ENCODE measurements around the gene SLC35F3.

The SLC35F3 gene

DNA sequence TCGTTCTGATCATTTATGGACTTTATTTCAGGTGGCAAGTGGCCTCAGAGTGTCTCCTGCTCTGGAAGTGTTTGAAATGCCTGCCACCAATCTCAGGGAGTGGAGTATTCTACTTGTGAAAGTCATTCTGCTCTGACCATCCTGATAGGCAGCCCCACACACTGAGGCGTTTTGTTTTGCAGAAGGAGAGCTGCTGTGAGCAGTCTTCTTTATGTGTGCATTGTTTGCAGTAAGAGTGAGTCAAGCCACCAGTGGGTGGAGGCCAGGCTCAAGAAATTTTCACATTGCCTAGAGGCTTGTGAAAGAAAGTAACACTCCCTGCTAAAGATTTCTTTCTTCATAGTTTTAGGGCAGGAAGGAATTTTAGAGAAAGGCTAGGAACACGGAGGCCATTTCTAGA lies 204.4 kb downstream of the SLC35F3 start:
- no peak overlapping the region for H3K27ac ChIP-seq
- H3K4me1 ChIP-seq (ENCODE audit: control insufficient read depth in 1 of 2, insufficient read depth in 1 of 2, low read depth in 1 of 2, low read length in 1 of 2): no peaks in the 10 kb centered on the region
- TF ChIP-seq, protein P1, sequence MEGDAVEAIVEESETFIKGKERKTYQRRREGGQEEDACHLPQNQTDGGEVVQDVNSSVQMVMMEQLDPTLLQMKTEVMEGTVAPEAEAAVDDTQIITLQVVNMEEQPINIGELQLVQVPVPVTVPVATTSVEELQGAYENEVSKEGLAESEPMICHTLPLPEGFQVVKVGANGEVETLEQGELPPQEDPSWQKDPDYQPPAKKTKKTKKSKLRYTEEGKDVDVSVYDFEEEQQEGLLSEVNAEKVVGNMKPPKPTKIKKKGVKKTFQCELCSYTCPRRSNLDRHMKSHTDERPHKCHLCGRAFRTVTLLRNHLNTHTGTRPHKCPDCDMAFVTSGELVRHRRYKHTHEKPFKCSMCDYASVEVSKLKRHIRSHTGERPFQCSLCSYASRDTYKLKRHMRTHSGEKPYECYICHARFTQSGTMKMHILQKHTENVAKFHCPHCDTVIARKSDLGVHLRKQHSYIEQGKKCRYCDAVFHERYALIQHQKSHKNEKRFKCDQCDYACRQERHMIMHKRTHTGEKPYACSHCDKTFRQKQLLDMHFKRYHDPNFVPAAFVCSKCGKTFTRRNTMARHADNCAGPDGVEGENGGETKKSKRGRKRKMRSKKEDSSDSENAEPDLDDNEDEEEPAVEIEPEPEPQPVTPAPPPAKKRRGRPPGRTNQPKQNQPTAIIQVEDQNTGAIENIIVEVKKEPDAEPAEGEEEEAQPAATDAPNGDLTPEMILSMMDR (IDR thresholded peaks at IDR 0.05): no peak
- H3K4me3 ChIP-seq (ENCODE audit: low read depth in 1 of 2, low read length in 1 of 2): no peak overlapping the region
- no peaks in the 10 kb centered on the region for H3K27me3 ChIP-seq
- no peaks in the 10 kb centered on the region for H3K9me3 ChIP-seq
- H3K36me3 ChIP-seq: no peaks in the 10 kb centered on the region

DNA sequence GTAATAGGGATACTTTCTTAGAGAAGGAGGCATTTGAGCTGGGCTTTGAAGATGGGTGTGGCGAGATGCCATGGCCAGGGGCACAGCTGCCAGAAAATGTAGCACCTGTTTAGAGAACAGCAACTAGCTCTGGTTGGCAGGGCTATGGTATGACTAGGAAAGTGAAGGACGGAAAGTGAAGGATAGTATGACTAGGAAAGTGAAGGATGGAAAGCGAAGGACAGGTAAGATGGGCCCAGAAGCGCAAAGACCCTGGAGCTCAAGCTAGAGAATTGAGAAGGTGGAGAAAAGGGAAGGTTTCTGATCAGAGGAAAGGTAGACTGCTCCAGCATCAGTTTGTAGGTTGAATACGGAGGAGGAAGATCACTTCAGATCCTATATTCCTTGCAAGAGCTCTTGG lies 205.4 kb downstream of the SLC35F3 start:
- Histone ChIP-seq H3K4me1 (ENCODE audit: control insufficient read depth in 1 of 2, insufficient read depth in 1 of 2, low read depth in 1 of 2, low read length in 1 of 2) (peaks cover 0 to 5% of the 10 kb centered on the region in 2 experiments), H3K27ac (no peak overlapping the region), H3K9me3 (no peaks in the 10 kb centered on the region), H3K27me3 (no peaks in the 10 kb centered on the region), H3K36me3 (no peaks in the 10 kb centered on the region), H3K4me3 (ENCODE audit: low read depth in 1 of 2, low read length in 1 of 2) (no peak overlapping the region)
- TF ChIP-seq, protein P1 (IDR thresholded peaks at IDR 0.05): no peak

DNA sequence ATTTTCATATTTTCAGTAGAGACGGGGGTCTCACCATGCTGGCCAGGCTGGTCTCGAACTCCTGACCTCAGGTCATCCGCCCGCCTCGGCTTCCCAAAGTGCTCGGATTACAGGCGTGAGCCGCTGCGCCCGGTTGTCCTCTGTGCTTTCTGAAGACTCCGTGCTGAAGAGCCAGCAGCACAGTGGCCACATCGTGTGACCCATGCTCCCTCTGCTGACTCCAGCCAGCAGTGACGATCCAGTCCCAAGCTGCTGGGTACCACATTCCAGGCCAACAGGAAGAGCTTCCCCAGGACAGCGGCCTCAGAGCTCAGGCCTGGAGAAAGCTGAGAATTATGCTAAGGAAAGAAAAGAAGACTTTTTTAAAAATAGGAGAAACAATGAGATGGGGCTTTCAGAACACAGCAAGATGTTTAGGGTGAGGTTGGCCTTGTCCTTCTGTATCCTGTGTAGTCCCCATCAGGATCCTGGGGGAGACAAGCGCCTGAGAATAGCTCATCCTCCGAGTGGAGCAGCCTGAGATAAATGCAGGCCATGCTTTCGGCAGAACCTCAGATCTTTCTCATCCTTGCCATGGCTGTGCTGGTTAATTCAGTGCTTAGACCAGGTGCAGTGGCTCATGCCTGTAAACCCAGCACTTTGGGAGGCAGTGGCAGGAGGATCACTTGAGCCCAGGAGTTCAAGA lies 207.1 kb downstream of the SLC35F3 start:
- Histone ChIP-seq H3K9me3 (no peaks in the 10 kb centered on the region), H3K4me1 (ENCODE audit: control insufficient read depth in 1 of 2, insufficient read depth in 1 of 2, low read depth in 1 of 2, low read length in 1 of 2) (peaks cover 0 to 6% of the 10 kb centered on the region in 2 experiments), H3K27ac (no peak overlapping the region), H3K27me3 (peaks cover 10% of the 10 kb centered on the region), H3K36me3 (no peaks in the 10 kb centered on the region), H3K4me3 (ENCODE audit: low read depth in 1 of 2, low read length in 1 of 2) (no peak overlapping the region)
- TF ChIP-seq, protein P1 (IDR thresholded peaks at IDR 0.05): no peak

DNA sequence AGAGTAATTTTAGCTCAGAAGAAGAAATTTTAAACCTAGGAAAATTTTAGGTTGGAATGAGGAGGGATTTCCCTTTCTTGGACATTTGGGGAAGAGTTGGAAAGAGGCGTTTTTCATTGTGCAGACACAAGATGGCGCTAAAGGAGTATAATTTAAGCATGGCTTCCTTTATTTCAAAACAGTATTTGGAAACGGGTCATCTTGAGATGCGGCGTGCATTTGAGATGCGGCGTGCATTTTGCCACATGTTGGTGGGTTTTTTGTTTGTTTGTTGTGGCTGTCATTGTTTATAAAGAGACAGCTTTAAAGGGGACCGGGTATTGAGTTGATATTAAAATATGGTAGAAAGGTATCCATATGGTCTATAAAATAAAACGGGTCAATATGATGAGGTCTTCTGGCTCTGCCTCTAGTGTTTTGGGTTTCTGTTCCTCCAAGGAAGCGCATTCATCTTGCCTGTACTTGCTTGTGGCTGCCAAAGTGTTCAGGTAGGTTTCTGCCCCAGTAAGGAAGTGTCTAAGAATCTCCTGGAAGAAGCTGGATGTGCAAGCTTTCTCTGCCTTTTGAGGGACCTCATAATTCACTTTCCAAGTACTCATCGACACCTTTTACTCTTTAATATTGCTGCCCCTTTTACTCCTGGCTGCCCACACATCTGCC lies 210.3 kb downstream of the SLC35F3 start:
- Histone ChIP-seq H3K36me3 (no peaks in the 10 kb centered on the region), H3K27ac (no peak overlapping the region), H3K4me3 (ENCODE audit: low read depth in 1 of 2, low read length in 1 of 2) (no peak overlapping the region), H3K9me3 (no peaks in the 10 kb centered on the region), H3K27me3 (peaks cover 10% of the 10 kb centered on the region), H3K4me1 (ENCODE audit: control insufficient read depth in 1 of 2, insufficient read depth in 1 of 2, low read depth in 1 of 2, low read length in 1 of 2) (peaks cover 0 to 6% of the 10 kb centered on the region in 2 experiments)
- TF ChIP-seq, protein P1 (IDR thresholded peaks at IDR 0.05): peak; percentile 20

DNA sequence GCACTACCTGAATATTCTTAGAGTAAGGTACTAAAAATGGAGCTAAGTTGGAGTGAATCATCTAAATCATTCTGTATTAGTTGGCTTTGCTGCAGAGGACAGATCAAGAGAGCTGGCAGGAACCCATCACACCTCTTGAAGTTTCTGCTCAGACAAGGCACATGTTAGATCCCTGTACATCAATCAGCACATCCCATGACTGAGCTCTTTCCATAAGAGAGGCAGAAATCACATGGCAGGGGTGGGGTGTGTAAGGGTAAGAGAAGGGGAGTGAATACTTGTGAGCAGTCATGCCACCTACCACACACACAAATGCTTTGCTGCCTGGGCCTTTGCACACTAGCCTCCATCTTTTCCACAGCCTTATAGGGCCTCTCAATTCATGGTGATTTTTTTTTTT lies 214.4 kb downstream of the SLC35F3 start:
- no peak overlapping the region for H3K27ac ChIP-seq
- no peak overlapping the region for H3K4me3 ChIP-seq (ENCODE audit: low read depth in 1 of 2, low read length in 1 of 2)
- no peaks in the 10 kb centered on the region for H3K36me3 ChIP-seq
- TF ChIP-seq, protein P1 (IDR thresholded peaks at IDR 0.05): no peak
- H3K4me1 ChIP-seq (ENCODE audit: control insufficient read depth in 1 of 2, insufficient read depth in 1 of 2, low read depth in 1 of 2, low read length in 1 of 2): peaks cover 0 to 6% of the 10 kb centered on the region in 2 experiments
- peaks cover 14% of the 10 kb centered on the region for H3K27me3 ChIP-seq
- no peaks in the 10 kb centered on the region for H3K9me3 ChIP-seq
